Rectal smooth muscle tissue (tissue), 1 donor: Measurements from ENCODE around the gene DESI1.
"Not testable (repeated sequence)": the region's sequence is repeated elsewhere in the genome, so short reads cannot be mapped to it uniquely, and the experiment has no call there.

Source experiments
- H3K27ac ChIP-seq: one replicate; pipeline ENCODE4 v1.7.0; 2013; ENCODE audit warnings: low read depth, low read length, inconsistent platforms
- H3K27me3 ChIP-seq: one replicate; pipeline ENCODE4 v1.7.0; 2013; ENCODE audit warnings: low read length; ENCODE audit not compliant: control insufficient read depth, insufficient read depth
- H3K36me3 ChIP-seq: one replicate; pipeline ENCODE4 v1.7.0; 2013; ENCODE audit warnings: low read length; ENCODE audit not compliant: control insufficient read depth, insufficient read depth
- H3K4me1 ChIP-seq: one replicate; pipeline ENCODE4 v1.7.0; 2013; ENCODE audit warnings: low read length; ENCODE audit not compliant: control insufficient read depth, insufficient read depth
- H3K4me3 ChIP-seq: one replicate; pipeline ENCODE4 v1.7.0; 2013; ENCODE audit warnings: low read length
- H3K9ac ChIP-seq: one replicate; pipeline ENCODE4 v1.7.0; 2013; ENCODE audit warnings: low read length

The DESI1 gene

DNA sequence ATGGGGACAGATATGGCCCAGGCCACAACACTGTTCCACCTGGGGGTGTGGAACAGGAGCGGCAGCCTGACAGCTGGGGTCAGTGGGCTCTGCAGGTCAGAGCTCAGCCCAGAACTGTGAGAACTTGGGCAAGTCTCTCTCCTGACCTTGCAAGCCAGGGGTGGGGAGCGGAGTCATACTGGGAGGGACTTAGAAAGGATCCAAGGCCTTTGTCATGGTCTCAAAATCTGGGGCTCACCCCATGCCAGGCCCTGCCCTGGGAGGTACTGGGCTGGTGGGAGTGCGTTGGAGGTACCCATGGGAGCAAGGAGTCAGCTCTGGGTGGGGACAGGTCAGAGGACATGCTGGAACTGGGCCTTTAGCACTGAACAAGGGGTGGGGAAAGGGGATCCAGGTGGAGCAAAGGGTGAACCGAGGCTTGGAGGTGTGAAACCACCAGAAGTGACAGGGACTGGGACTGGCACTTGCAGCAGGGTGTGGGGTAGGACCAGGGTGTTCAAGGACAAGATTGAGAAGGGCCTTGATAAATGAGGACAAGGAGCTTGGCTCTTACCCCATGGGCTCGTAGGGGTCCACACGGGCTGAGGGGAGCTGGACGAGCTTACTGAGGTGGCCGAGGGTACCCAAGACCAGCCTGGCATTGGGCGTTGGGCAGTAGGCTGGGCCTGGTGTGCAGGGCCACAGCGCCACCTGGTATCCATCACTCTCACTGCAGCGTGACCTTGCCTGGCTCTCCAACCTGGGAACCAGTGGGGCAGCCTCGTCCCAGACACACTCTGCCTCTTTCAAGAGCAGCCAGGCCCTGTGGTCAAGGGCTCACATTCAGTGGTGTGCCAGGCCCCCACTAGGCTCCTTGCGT, 23.8 kb downstream of the DESI1 start:
- H3K36me3 ChIP-seq: peaks cover 5% of the 10 kb centered on the region
- H3K27ac ChIP-seq: no peak overlapping the region
- no peaks in the 10 kb centered on the region for H3K27me3 ChIP-seq
- no peak overlapping the region for H3K9ac ChIP-seq
- H3K4me1 ChIP-seq: no peaks in the 10 kb centered on the region
- H3K4me3 ChIP-seq: no peak overlapping the region

DNA sequence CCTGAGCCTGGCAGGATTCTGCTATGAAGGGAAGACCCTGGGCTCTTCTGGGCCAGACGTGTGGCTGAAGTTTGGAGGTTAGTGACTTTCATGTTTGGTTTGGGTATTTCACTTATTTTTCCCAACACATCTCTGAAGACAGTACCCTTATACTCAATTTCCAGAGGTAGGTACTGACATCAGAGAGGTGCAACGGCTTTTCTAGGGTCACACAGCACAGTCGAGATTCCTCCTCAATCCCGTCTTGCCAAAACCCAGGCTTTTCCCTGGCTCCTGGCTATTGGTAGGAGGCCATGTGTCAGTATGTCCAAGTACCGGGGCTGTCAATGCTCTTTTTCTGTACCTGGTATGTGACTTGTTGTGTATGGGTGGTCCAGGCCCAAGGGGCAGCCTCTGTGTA, 25.1 kb downstream of the DESI1 start:
- H3K36me3 ChIP-seq: peaks cover 3% of the 10 kb centered on the region
- no peaks in the 10 kb centered on the region for H3K4me1 ChIP-seq
- H3K4me3 ChIP-seq: no peak overlapping the region
- H3K27ac ChIP-seq: no peak overlapping the region
- no peaks in the 10 kb centered on the region for H3K27me3 ChIP-seq
- no peak overlapping the region for H3K9ac ChIP-seq

DNA sequence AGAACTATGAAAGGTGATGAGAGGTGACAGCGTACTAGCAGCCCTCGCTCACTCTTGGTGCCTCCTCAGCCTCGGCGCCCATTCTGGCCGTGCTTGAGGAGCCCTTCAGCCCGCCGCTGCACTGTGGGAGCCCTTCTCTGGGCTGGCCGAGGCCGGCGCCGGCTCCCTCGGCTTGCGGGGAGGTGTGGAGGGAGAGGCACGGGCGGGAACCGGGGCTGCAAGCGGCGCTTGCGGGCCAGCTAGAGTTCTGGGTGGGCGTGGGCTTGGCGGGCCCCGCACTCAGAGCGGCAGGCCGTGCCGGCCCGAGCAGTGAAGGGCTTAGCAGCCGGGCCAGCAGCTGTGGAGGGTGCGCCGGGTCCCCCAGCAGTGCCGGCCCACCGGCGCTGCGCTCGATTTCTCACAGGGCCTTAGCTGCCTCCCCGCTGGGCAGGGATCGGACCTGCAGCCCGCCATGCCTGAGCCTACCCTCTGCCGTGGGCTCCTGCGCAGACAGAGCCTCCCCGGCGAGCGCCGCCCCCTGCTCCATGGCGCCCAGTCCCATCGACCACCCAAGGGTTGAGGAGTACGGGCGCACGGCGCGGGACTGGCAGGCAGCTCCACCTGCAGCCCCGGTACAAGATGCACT, 27.4 kb downstream of the DESI1 start:
- H3K4me3 ChIP-seq, H3K4me1 ChIP-seq, H3K36me3 ChIP-seq, H3K27me3 ChIP-seq, H3K27ac ChIP-seq, H3K9ac ChIP-seq: not testable (repeated sequence)

DNA sequence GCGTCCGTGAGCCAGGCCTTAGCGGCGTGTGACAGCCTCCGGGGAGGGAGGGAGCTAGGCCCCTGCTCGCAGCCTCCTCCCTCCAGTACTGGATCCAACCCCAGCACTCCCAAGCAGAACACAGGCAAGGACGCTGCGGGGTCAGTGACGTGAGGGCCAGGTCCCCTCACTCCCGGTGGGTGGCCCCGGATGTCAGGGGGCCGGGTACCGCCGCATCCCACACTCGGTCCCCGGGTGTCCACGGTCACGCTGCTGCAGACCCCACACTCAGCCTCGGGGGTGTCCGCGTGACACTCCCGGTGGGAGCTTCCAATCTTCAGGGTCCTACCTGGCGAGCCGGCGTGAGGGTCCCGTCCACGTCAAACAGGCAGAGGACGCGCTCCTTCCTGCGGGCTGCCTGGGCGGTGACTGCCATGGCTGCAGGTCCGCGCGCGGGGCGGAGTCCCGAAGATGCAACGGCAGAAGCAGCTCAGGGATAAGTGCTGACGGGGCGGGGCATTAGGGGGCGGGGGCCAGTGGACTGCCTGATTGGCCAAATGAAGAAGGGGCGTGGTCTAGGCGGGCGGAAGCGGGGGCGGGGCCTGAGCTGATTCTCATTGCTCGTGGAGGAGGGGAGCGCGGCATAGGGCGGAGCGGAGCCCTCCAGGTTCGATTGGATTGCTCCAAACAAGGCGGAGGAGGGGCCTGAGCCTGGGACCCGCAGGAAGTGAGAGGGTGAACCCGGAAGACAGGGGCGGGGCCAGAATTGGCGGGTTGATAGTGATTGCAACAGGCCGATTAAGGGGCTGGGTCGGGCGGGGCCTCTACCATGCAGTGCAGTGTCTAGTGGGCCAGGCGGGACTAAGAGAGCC, 31.2 kb downstream of the DESI1 start, which contains the start of gene PMM1:
PMM1 (minus strand) TSS at position 450 of the 851 bp plus-strand sequence; CDS start at position 415, 35 bp downstream.
- Histone ChIP-seq H3K9ac (peak within 1 kb of the TSS; percentile 94), H3K36me3 (peaks cover 6% of the 10 kb centered on the region), H3K4me3 (peak within 1 kb of the TSS; percentile 93), H3K27me3 (no peaks in the 10 kb centered on the region), H3K4me1 (peaks cover 8% of the 10 kb centered on the region), H3K27ac (peak within 1 kb of the TSS; percentile 72)

GRCh38 chr22:41587347-41587723, 33.5 kb downstream of the DESI1 start:
- Histone ChIP-seq H3K4me1 (peaks cover 8% of the 10 kb centered on the region), H3K27ac (no peak overlapping the region), H3K4me3 (no peak overlapping the region), H3K36me3 (peaks cover 23% of the 10 kb centered on the region), H3K27me3 (no peaks in the 10 kb centered on the region), H3K9ac (no peak overlapping the region)

DNA sequence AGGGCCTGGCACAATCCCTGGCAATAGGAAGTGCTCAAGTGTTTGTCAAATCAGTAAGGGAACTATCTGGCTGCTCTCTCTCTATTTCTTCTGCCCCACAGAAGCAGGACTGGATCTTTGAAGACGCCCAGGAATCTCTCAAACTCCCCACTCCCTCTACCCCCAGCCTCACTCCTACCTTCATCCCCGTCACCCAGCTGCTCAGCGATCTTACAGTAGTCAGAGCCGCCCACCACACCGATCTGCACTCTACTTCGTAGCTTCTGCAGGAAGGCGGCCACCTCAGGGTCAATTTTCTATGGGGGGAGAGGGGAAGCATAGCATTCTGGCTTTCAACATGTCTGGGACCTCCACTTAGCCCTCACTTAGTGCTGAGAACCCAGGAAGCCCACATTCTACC, 34.9 kb downstream of the DESI1 start:
- Histone ChIP-seq H3K36me3 (peaks cover 23% of the 10 kb centered on the region), H3K4me1 (peaks cover 8% of the 10 kb centered on the region)

GRCh38 chr22:41584881-41585280, 36.0 kb downstream of the DESI1 start:
- H3K27ac ChIP-seq: no peak overlapping the region
- H3K9ac ChIP-seq: no peak overlapping the region

More for the DNA sequence above, 34.9 kb downstream of the DESI1 start:
- no peak overlapping the region for H3K27ac ChIP-seq
- H3K27me3 ChIP-seq: no peaks in the 10 kb centered on the region
- no peak overlapping the region for H3K9ac ChIP-seq
- H3K4me3 ChIP-seq: no peak overlapping the region

DNA sequence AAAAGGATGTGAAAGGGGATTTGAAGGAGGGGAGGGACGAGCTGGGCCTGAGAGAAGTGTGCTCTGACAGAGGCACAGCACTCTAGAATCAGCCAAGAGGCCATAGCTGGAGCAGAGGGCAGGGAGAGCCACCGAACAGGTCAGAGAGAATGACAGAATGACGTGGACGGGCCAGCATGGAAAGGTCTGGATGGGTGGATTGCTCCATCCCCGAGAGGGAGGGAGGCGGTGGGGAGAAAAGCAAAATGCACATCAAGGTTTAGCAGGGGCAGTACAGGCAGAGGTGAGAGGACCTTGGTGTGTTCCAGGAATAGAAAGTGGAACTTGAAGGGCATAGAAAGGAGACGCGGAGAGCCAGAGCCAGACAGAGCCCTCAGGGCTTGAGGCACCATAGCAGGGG, 38.1 kb downstream of the DESI1 start:
- peaks cover 29% of the 10 kb centered on the region for H3K36me3 ChIP-seq
- no peaks in the 10 kb centered on the region for H3K4me1 ChIP-seq
- H3K4me3 ChIP-seq: no peak overlapping the region
- H3K27ac ChIP-seq: no peak overlapping the region
- H3K27me3 ChIP-seq: no peaks in the 10 kb centered on the region
- no peak overlapping the region for H3K9ac ChIP-seq

More at GRCh38 chr22:41584881-41585280, 36.0 kb downstream of the DESI1 start:
- no peak overlapping the region for H3K4me3 ChIP-seq
- H3K4me1 ChIP-seq: peaks cover 8% of the 10 kb centered on the region
- peaks cover 23% of the 10 kb centered on the region for H3K36me3 ChIP-seq
- no peaks in the 10 kb centered on the region for H3K27me3 ChIP-seq

DNA sequence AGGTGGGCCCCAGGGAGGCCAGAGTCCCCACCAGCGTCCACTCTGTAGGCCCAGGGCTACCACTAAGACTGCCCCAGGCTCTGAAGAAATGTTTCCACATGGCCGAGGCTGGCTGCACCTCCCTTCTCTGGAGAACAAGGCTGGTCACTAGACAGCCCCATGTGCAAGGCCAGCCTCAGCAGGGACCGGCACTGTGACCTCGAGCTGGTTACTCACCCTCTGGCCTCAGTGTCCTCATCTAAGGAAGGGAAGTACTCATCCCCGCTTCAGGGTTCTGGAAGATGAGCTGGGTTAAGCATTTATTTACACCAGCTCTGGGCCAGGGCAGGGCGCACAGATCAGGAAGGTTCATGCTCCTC, 40.9 kb downstream of the DESI1 start:
- Histone ChIP-seq H3K27me3 (no peaks in the 10 kb centered on the region), H3K4me3 (no peak overlapping the region), H3K36me3 (peaks cover 25% of the 10 kb centered on the region), H3K9ac (no peak overlapping the region), H3K27ac (no peak overlapping the region), H3K4me1 (no peaks in the 10 kb centered on the region)

DNA sequence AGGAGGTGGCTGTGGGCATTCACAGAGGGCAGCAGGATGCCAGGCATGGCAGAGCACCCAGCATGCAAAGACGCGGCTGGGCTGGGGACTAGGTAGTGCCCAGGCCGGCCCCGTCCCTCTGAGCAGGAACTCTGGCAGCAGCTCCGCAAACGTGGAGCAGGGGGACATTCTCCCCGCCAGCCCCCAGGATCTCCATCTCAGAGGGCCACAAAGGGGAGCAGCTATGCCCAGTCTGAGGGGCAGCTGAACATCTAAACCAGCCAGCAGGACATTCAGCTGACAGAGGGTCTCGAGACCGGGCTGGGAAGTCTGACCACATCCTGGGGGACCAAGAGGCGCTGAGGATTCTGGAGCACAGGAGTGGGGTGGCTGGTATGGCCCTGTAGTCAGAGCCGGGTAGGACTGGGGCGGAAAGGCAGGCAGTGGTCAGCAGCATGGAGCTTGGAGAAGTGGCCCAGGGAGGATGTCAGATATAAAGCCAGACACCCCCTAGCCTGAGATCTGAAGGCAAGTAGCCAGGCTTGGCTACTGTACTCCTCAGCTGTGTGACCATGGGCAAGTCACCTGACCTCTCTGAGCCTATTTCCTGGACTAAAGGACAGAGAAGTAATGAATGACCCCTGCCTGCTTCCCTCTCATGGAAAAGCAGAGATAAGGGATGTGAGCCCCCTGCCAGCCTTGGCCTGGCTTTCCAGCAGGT, 41.4 kb downstream of the DESI1 start:
- H3K36me3 ChIP-seq: peaks cover 21% of the 10 kb centered on the region
- no peak overlapping the region for H3K27ac ChIP-seq
- H3K27me3 ChIP-seq: no peaks in the 10 kb centered on the region
- H3K4me1 ChIP-seq: no peaks in the 10 kb centered on the region
- no peak overlapping the region for H3K9ac ChIP-seq
- no peak overlapping the region for H3K4me3 ChIP-seq

- Histone ChIP-seq H3K27ac (no peak overlapping the region), H3K4me1 (no peaks in the 10 kb centered on the region), H3K4me3 (no peak overlapping the region), H3K9ac (no peak overlapping the region), H3K27me3 (no peaks in the 10 kb centered on the region), H3K36me3 (peaks cover 15% of the 10 kb centered on the region)
These were observed 42.0 kb downstream of the DESI1 start for GRCh38 chr22:41578818-41579217.

DNA sequence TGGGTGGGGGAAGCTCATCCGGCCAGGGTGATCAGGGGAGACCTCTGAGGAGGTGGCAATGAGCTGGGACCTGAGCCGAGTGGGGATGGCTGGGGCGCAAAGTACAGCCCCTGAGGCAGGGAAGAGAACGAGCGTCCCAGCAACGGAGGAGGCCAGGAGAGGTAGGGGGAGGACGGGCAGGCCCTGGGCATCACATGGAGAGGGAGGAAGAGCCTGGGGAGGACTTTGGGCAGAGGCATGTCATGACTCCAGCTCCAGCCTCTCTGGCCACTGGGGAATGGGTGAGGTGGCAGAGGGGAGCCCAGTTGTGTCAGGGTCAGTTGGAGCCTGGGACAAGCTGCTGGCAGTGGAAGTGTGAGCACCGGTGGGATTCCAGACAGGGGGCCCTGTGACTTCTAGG, 42.7 kb downstream of the DESI1 start:
- Histone ChIP-seq H3K9ac (no peak overlapping the region), H3K4me3 (no peak overlapping the region), H3K36me3 (peaks cover 10% of the 10 kb centered on the region), H3K4me1 (no peaks in the 10 kb centered on the region), H3K27ac (no peak overlapping the region), H3K27me3 (no peaks in the 10 kb centered on the region)
